GM12878 (cell line): Measurements from ENCODE around the gene CHPT1. TPM values are rescaled to one million over a fixed set of nuclear protein-coding genes. Genes with fewer than 3 reads are reported as not detected.

ENCODE experiments used
- ATAC-seq: fragments of 200-7000 bp; cut with Tn5 transposase; 3 replicates; pipeline ENCODE4 v1.9.1; 2020; ENCODE audit warnings: mild to moderate bottlenecking, moderate library complexity
- BruUV-seq: library from RNA; stranded (reverse); fragments of 400-500 nt; replicated peaks from 2 replicates; lab custom pipeline; 2021; lab: Mats Ljungman, UMichigan
- CTCF ChIA-PET: fragments of 300-600 bp; sonication (Branson Sonifier 250); formaldehyde crosslinking; extraction: SDS; loops from one replicate; lab custom pipeline; 2021; ENCODE audit warnings: inconsistent platforms; lab: Yijun Ruan, JAX
- POLR2A ChIA-PET: fragments of 350-600 bp; formaldehyde crosslinking; extraction: SDS; loops from one replicate; lab custom pipeline; 2021; ENCODE audit warnings: inconsistent platforms; lab: Charles Lee
- RAD21 ChIA-PET: fragments of 300-600 bp; sonication (Branson Sonifier 250); formaldehyde crosslinking; loops from one replicate; lab custom pipeline; 2023; ENCODE audit warnings: antibody characterized with exemption; ENCODE audit not compliant: unreplicated experiment; lab: Charles Lee
- SMC1A ChIA-PET: fragments of 300-600 bp; sonication (Branson Sonifier 250); formaldehyde crosslinking; loops from one replicate; lab custom pipeline; 2023; ENCODE audit not compliant: unreplicated experiment, uncharacterized antibody; lab: Charles Lee
- DNase-seq: peaks from one replicate; pipeline ENCODE4 v3.0.0-alpha.2; 2011; ENCODE audit warnings: low read depth, low spot score
- FAIRE-seq: peaks from 3 replicates; lab custom pipeline; 2011; peaks lifted over from hg19 to GRCh38; lab: Jason Lieb, UNC
- H2AFZ ChIP-seq: 2 replicates; pipeline ENCODE4 v1.6.0; 2011; ENCODE audit warnings: low read depth, low read length, control low read depth; ENCODE audit not compliant: control insufficient read depth
- H3K27ac ChIP-seq: 2 replicates; pipeline ENCODE4 v1.5.1; 2011; ENCODE audit warnings: control low read depth; ENCODE audit not compliant: control insufficient read depth, insufficient read depth
- H3K27me3 ChIP-seq, 2 experiments: replicated peaks in 1 of 2; 2 replicates each; pipeline versions ENCODE4 v1.6.0 to v1.6.1; 2011; ENCODE audit warnings: low read length in 1 of 2; ENCODE audit not compliant: control insufficient read depth in 2 of 2, insufficient read depth in 2 of 2
- H3K36me3 ChIP-seq, 2 experiments: 2 replicates each; pipeline ENCODE4 v1.5.1; 2011; ENCODE audit warnings: low read length in 1 of 2; ENCODE audit not compliant: control insufficient read depth in 2 of 2, insufficient read depth in 2 of 2
- H3K4me1 ChIP-seq: 2 replicates; pipeline ENCODE4 v1.6.1; 2011; ENCODE audit warnings: mild to moderate bottlenecking, low read length, moderate library complexity, mixed read lengths; ENCODE audit not compliant: control insufficient read depth, insufficient read depth
- H3K4me2 ChIP-seq: 2 replicates; pipeline ENCODE4 v1.6.0; 2011; ENCODE audit warnings: control low read depth; ENCODE audit not compliant: control insufficient read depth, insufficient read depth
- H3K4me3 ChIP-seq: fragments of 200-600 bp; sonication (generic); 2 replicates; pipeline ENCODE4 v1.5.1; 2016
- H3K79me2 ChIP-seq: 2 replicates; pipeline ENCODE4 v1.6.0; 2011; ENCODE audit warnings: low read length; ENCODE audit not compliant: control insufficient read depth, insufficient read depth
- H3K9ac ChIP-seq: 2 replicates; pipeline ENCODE4 v1.8.0; 2011; ENCODE audit warnings: low read length, control low read depth, mixed read lengths; ENCODE audit not compliant: control insufficient read depth, insufficient read depth
- H3K9me3 ChIP-seq: replicated peaks from 3 replicates; pipeline ENCODE4 v1.5.1; 2011; ENCODE audit warnings: mild to moderate bottlenecking, low read length; ENCODE audit not compliant: control insufficient read depth, insufficient read depth
- H4K20me1 ChIP-seq: 2 replicates; pipeline ENCODE4 v1.6.0; 2011; ENCODE audit not compliant: control insufficient read depth, insufficient read depth
- ASH2L ChIP-seq: fragments of 300-600, 200-600 bp; sonication (generic); IDR thresholded peaks from 2 replicates; pipeline ENCODE4 v1.6.1; 2017; ENCODE audit warnings: low read depth, mild to moderate bottlenecking, borderline replicate concordance
- BMI1 ChIP-seq: fragments of 450-650 bp; IDR thresholded peaks from 2 replicates; pipeline ENCODE4 v1.6.1; 2016; ENCODE audit warnings: mild to moderate bottlenecking, moderate library complexity, borderline replicate concordance
- E4F1 ChIP-seq: fragments of 450-650 bp; IDR thresholded peaks from 2 replicates; pipeline ENCODE4 v1.6.1; 2018; ENCODE audit warnings: borderline replicate concordance, mild to moderate bottlenecking; ENCODE audit not compliant: partially characterized antibody
- ESRRA ChIP-seq: IDR thresholded peaks from 2 replicates; pipeline ENCODE4 v1.6.1; 2012; ENCODE audit warnings: mild to moderate bottlenecking, low read length, improper control_type of control experiment
- FOXM1 ChIP-seq: IDR thresholded peaks from 2 replicates; pipeline ENCODE4 v1.6.1; 2012; ENCODE audit warnings: low read depth, mild to moderate bottlenecking, inconsistent platforms, low read length, moderate library complexity
- HDAC2 ChIP-seq: fragments of 200-600 bp; sonication (generic); IDR thresholded peaks from 2 replicates; pipeline ENCODE4 v1.6.1; 2017
- IRF4 ChIP-seq: IDR thresholded peaks from 2 replicates; pipeline ENCODE4 v1.6.1; 2011; ENCODE audit warnings: low read depth, low read length
- JUND ChIP-seq: IDR thresholded peaks from 2 replicates; pipeline ENCODE4 v1.6.1; 2012; ENCODE audit warnings: low read depth, mild to moderate bottlenecking, low read length, improper control_type of control experiment, moderate library complexity
- PML ChIP-seq: IDR thresholded peaks from 2 replicates; pipeline ENCODE4 v1.6.1; 2012; ENCODE audit warnings: low read length, inconsistent platforms
- POLR2AphosphoS2 ChIP-seq: IDR thresholded peaks from 2 replicates; pipeline ENCODE4 v1.6.1; 2011; ENCODE audit warnings: low read depth, mild to moderate bottlenecking, low read length, improper control_type of control experiment, moderate library complexity
- SREBF2 ChIP-seq: IDR thresholded peaks from 2 replicates; pipeline ENCODE4 v1.6.1; 2012; ENCODE audit warnings: mild to moderate bottlenecking, low read length
- TAF1 ChIP-seq: IDR thresholded peaks from 2 replicates; pipeline ENCODE4 v1.6.1; 2011; ENCODE audit warnings: mild to moderate bottlenecking, low read depth, low read length, borderline replicate concordance
- ZBED1 ChIP-seq: IDR thresholded peaks from 2 replicates; pipeline ENCODE4 v1.6.1; 2016; ENCODE audit warnings: borderline replicate concordance
- ZBTB11 ChIP-seq: fragments of 450-650 bp; formaldehyde crosslinking; IDR thresholded peaks from 2 replicates; pipeline ENCODE4 v1.5.0; 2022; ENCODE audit warnings: mild to moderate bottlenecking, missing genetic modification characterization
- WGBS: methylation state at CpG from one replicate; pipeline ENCODE4 v1.1.6; 2016; ENCODE audit warnings: low lambda C conversion rate; ENCODE audit not compliant: insufficient replicate concordance, insufficient coverage; ENCODE audit errors: missing lambda C conversion rate; 5-methylcytosine and 5-hydroxymethylcytosine counted together
- in situ Hi-C: fragments of 300-500 bp; cut with MboI; formaldehyde crosslinking; loops from 9 replicates; pipeline ENCODE4 v1.14.3; 2018; ENCODE audit warnings: mixed read lengths
- intact Hi-C: fragments of 100-400 bp; cut with micrococcal nuclease; formaldehyde crosslinking; loops from one replicate; pipeline ENCODE4 v1.14.2; 2022; ENCODE audit not compliant: unreplicated experiment
- polyA plus RNA-seq, 11 experiments: library from polyadenylated mRNA; depleted of rRNA in 4 of 11; unstranded in 6 of 11; stranded (reverse) in 5 of 11; fragments of >200 nt; fragmentation: Nextera tagmentation in 4 of 11; fragmentation: Illumina TruSeq in 1 of 11; extraction: Ambion mirVana in 4 of 11; extraction: Trizol in 1 of 11; gene quantifications; 1 replicate in 1 of 11; 2 replicates in 10 of 11; pipeline versions ENCODE4 v1.2.1 to v1.2.3, GENCODE V29; 2011 to 2016; ENCODE audit warnings: inconsistent platforms in 2 of 11, missing spikeins in 2 of 11, low read depth in 1 of 11
- total RNA-seq, 4 experiments: library from RNA; depleted of rRNA in 3 of 4; stranded (reverse); fragments of >200 nt in 3 of 4; fragmentation: Illumina TruSeq in 1 of 4; extraction: Trizol in 1 of 4; gene quantifications; 2 replicates each; pipeline versions ENCODE4 v1.2.1 to v1.2.3, GENCODE V29; 2013 to 2021
- TF ChIP-seq, protein P1 (sequence below): IDR thresholded peaks from 2 replicates; pipeline ENCODE4 v1.6.1; 2012; ENCODE audit warnings: low read depth, low read length, improper control_type of control experiment
- TF ChIP-seq, protein P2 (sequence below): fragments of 450-650 bp; IDR thresholded peaks from 2 replicates; pipeline ENCODE4 v1.6.1; 2017; ENCODE audit warnings: mild to moderate bottlenecking, low read depth, inconsistent platforms; ENCODE audit not compliant: poor library complexity, severe bottlenecking

Gene CHPT1
- total and polyA plus RNA-seq, 10 of the 15 experiments (the other 5 are each of a cell fraction or from before 2014, with no cell fraction given) = 0.85 to 10.2 (median 3.9) TPM

- H3K4me3 ChIP-seq = no peak overlapping the region
- ATAC-seq = no peak
- no peak overlapping the region for H3K4me2 ChIP-seq
- BruUV-seq = no TSS peak
- RAD21 ChIA-PET = no interaction called here
- FAIRE-seq = no peak
- no peak overlapping the region for H3K9ac ChIP-seq
- WGBS = 99% methylated on average over 5 of the region's 5 CpGs
- H4K20me1 ChIP-seq = peaks cover 4% of the 10 kb centered on the region; the same call in 1 of the 2 replicates
- no peak overlapping the region for H3K27ac ChIP-seq
- H3K27me3 ChIP-seq = no peaks in the 10 kb centered on the region
- CTCF ChIA-PET = interaction anchor here (1.2 kb wide), 1 partner anchor 13 kb away, joined by 3 read pairs; no protein-coding TSS in a partner anchor
- intact Hi-C loops = no loop called here
- POLR2A ChIA-PET = no interaction called here
- H3K79me2 ChIP-seq = no peaks in the 10 kb centered on the region
- SMC1A ChIA-PET = no interaction called here
- H3K9me3 ChIP-seq = no peaks in the 10 kb centered on the region
- DNase-seq = no peak
- in situ Hi-C loops = no loop called here
- H3K36me3 ChIP-seq = no peaks in the 10 kb centered on the region
- no peak overlapping the region for H2AFZ ChIP-seq
- H3K4me1 ChIP-seq = no peaks in the 10 kb centered on the region
- TF ChIP-seq SREBF2 (no peak), BMI1 (no peak), JUND (no peak), PML (no peak), IRF4 (no peak), POLR2AphosphoS2 (no peak), ZBED1 (no peak), E4F1 (no peak), FOXM1 (no peak), HDAC2 (no peak), ZBTB11 (CRISPR knock-in tag) (no peak), ESRRA (no peak), ASH2L (no peak), TAF1 (no peak)
- TF ChIP-seq, protein P1, sequence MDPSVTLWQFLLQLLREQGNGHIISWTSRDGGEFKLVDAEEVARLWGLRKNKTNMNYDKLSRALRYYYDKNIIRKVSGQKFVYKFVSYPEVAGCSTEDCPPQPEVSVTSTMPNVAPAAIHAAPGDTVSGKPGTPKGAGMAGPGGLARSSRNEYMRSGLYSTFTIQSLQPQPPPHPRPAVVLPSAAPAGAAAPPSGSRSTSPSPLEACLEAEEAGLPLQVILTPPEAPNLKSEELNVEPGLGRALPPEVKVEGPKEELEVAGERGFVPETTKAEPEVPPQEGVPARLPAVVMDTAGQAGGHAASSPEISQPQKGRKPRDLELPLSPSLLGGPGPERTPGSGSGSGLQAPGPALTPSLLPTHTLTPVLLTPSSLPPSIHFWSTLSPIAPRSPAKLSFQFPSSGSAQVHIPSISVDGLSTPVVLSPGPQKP = no peak
- TF ChIP-seq, protein P2, sequence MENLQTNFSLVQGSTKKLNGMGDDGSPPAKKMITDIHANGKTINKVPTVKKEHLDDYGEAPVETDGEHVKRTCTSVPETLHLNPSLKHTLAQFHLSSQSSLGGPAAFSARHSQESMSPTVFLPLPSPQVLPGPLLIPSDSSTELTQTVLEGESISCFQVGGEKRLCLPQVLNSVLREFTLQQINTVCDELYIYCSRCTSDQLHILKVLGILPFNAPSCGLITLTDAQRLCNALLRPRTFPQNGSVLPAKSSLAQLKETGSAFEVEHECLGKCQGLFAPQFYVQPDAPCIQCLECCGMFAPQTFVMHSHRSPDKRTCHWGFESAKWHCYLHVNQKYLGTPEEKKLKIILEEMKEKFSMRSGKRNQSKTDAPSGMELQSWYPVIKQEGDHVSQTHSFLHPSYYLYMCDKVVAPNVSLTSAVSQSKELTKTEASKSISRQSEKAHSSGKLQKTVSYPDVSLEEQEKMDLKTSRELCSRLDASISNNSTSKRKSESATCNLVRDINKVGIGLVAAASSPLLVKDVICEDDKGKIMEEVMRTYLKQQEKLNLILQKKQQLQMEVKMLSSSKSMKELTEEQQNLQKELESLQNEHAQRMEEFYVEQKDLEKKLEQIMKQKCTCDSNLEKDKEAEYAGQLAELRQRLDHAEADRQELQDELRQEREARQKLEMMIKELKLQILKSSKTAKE = no peak
Measured at GRCh38 chr12:101713059-101713682, 15.7 kb downstream of the CHPT1 start.
